ENCODE measurements around the gene CFAP46. TPM values are rescaled to one million over a fixed set of nuclear protein-coding genes. Genes with fewer than 3 reads are reported as not detected.

CFAP46 gene
- polyA plus RNA-seq, 1 donor from 2014 or later = 2.6 TPM

GRCh38 chr10:132841615-132841975, 100.8 kb downstream of the CFAP46 start:
- no peaks in the 10 kb centered on the region for H3K9me3 ChIP-seq (ENCODE audit: low read length)
- no peaks in the 10 kb centered on the region for H3K9me2 ChIP-seq (ENCODE audit: insufficient read depth, low read length)
- no peaks in the 10 kb centered on the region for H3K27me3 ChIP-seq (ENCODE audit: insufficient read depth, low read depth, low read length)
- TF ChIP-seq EP300 (conservative IDR thresholded peaks at IDR 0.05; ENCODE audit: poor library complexity, severe bottlenecking) = no peak
- TF ChIP-seq EZH2 (IDR thresholded peaks at IDR 0.05; ENCODE audit: borderline replicate concordance, insufficient read depth, low read length, poor library complexity, severe bottlenecking) = no peak
- H3K27ac ChIP-seq (ENCODE audit: low read length) = no peak overlapping the region
- no peaks in the 10 kb centered on the region for H3K79me2 ChIP-seq (replicated peaks; ENCODE audit: insufficient read depth, low read length)
- no peaks in the 10 kb centered on the region for H3F3A ChIP-seq (ENCODE audit: insufficient read depth, low read length, poor library complexity, severe bottlenecking)
- H3K4me3 ChIP-seq (ENCODE audit: low read length) = no peak overlapping the region
- H2AFZ ChIP-seq (ENCODE audit: low read depth, low read length) = no peak overlapping the region
- no peaks in the 10 kb centered on the region for H3K36me3 ChIP-seq (ENCODE audit: insufficient read depth, low read length)
- no peak overlapping the region for H3K9ac ChIP-seq (ENCODE audit: low read length)
- H4K20me1 ChIP-seq (ENCODE audit: insufficient read depth) = no peaks in the 10 kb centered on the region
- H3K4me2 ChIP-seq (ENCODE audit: low read length) = no peak overlapping the region

- no peaks in the 10 kb centered on the region for H4K20me1 ChIP-seq (ENCODE audit: insufficient read depth)
- no peaks in the 10 kb centered on the region for H3K79me2 ChIP-seq (replicated peaks; ENCODE audit: insufficient read depth, low read length)
- TF ChIP-seq POLR2AphosphoS5 (IDR thresholded peaks at IDR 0.05) (no peak), EP300 (conservative IDR thresholded peaks at IDR 0.05; ENCODE audit: poor library complexity, severe bottlenecking) (no peak), REST (IDR thresholded peaks at IDR 0.05; ENCODE audit: borderline replicate concordance) (no peak), TAF1 (IDR thresholded peaks at IDR 0.05; ENCODE audit: low read depth) (no peak), SMC3 (conservative IDR thresholded peaks at IDR 0.05; ENCODE audit: poor library complexity) (no peak), EZH2 (IDR thresholded peaks at IDR 0.05; ENCODE audit: borderline replicate concordance, insufficient read depth, low read length, poor library complexity, severe bottlenecking) (no peak), CTCF (IDR thresholded peaks at IDR 0.05; ENCODE audit: poor library complexity, severe bottlenecking) (no peak), RAD21 (conservative IDR thresholded peaks at IDR 0.05) (no peak), MXI1 (conservative IDR thresholded peaks at IDR 0.05; ENCODE audit: poor library complexity, severe bottlenecking) (no peak)
- H3K27me3 ChIP-seq (ENCODE audit: insufficient read depth, low read depth, low read length) = no peaks in the 10 kb centered on the region
- no peak overlapping the region for H3K4me3 ChIP-seq (ENCODE audit: low read length)
- no peaks in the 10 kb centered on the region for H3F3A ChIP-seq (ENCODE audit: insufficient read depth, low read length, poor library complexity, severe bottlenecking)
- H3K27ac ChIP-seq (ENCODE audit: low read length) = no peak overlapping the region
- H3K9ac ChIP-seq (ENCODE audit: low read length) = no peak overlapping the region
- no peak overlapping the region for H2AFZ ChIP-seq (ENCODE audit: low read depth, low read length)
- H3K4me2 ChIP-seq (ENCODE audit: low read length) = no peak overlapping the region
- no peaks in the 10 kb centered on the region for H3K9me3 ChIP-seq (ENCODE audit: low read length)
- H3K9me2 ChIP-seq (ENCODE audit: insufficient read depth, low read length) = no peaks in the 10 kb centered on the region
- H3K36me3 ChIP-seq (ENCODE audit: insufficient read depth, low read length) = no peaks in the 10 kb centered on the region
These were observed 101.4 kb downstream of the CFAP46 start for GRCh38 chr10:132840698-132841614.

All from neural cell (in vitro differentiated cells).